ENCODE results near the gene FAM219A.

DNA sequence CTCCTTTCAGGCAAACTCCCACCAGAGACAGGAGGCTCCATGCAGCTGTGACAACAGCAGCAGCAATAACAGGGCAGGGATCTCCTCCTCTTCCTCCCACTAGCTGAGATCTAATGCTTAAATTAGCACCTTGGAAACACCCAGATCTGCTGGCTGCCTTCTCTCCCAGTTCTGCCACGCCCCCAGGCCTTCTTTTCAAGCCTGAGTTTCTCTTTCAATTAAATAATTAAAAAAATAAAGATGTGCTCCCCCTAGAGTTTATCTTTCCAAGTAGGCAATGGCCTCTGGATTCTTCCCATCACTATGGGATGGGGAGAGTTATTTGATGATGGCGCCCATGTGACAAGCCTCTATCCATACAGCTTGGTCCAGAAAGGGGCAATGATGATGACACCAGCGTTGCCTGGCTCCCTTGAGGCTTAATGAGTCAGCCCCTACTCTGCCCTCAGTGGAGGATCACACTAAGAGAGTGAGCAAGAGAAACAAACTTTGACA, 3.8 kb downstream of the FAM219A start:
- TF ChIP-seq EZH2phosphoT487 (IDR thresholded peaks at IDR 0.05; ENCODE audit: borderline replicate concordance, low read length) (no peak), EZH2 (IDR thresholded peaks at IDR 0.05; ENCODE audit: low read length, unreplicated experiment) (no peak), CTCF (conservative IDR thresholded peaks at IDR 0.05; ENCODE audit: low read depth, low read length) (no peak; the same call in 1 of the 2 replicates)
